ENCODE measurements around the gene OR52A5.

Gene OR52A5

DNA sequence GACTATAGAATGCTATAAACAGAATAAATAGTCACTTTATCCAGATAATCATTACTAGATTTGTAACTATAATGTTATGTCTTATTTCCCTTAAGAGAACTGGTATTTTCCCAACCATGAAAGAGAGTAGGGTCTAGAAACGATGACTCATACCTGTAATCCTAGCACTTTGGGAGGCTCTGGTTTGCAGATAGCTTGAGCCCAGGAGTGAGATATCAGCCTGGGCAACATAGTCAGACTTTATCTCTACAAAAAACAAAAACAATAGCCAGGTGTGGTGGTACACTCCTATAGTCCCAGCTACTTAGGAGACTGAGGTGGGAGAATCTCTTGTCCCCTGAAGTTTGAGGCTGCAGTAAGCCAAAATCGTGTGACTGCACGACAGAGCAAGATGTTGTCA is 30.9 kb downstream of the OR52A5 start:
- DNase-seq, result no peak

DNA sequence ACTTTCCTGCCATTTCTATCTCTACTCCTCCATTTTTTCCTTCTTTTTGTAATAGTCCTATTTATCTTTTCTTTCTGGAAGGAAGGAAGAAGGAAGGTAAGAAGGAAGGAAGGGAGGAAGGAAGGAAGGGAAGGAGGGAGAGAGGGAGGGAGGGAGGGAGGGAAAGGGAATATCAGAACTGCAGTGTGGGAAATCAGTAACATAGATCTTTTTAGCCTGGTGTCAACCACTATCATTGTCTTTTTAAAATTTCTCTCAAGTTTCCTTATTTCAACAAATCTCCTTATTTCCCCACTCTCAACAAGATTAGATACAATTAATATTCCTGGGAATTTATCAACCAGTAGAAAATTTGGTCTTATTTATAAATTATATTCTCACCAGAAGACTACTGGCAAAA is 35.1 kb downstream of the OR52A5 start:
- no peak for DNase-seq

DNA sequence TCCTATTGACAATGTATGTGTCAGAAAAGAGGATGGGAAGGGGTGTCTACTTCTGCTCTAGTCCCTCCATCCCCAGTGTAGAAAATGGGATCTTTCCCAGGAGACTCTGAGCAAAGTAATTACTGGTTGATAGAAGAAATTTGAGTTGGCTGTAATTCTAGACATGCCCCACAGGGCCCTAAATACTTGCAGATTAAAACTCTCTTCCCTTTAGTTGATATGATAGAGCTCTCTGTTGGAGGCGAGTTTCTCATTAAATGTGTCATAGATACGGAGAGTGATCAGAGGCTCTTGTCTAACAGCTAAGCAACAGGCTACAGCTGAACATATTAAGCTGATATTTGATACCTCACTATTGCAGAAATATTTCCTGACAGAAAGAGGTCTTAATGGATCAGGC is 35.9 kb downstream of the OR52A5 start:
- no peak for DNase-seq

DNA sequence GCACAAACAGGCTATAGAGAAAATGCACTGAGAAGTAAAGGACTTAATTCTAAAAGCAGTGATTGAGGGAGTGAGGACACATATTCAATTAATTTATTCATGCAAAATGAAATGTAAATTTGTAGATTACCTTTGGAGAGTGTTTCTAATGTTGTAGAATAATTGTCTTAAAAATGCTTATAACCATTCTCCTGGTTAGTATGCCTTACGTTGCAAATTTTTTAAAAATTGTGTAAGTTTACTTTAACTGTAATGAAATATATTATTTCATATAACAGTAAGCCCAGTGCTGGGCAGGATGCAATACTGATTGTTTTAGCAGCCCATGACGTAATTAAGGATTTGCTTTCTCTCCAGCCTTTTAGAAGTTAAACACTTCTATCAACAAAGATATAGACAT is 42.1 kb downstream of the OR52A5 start:
- no peak for DNase-seq

DNA sequence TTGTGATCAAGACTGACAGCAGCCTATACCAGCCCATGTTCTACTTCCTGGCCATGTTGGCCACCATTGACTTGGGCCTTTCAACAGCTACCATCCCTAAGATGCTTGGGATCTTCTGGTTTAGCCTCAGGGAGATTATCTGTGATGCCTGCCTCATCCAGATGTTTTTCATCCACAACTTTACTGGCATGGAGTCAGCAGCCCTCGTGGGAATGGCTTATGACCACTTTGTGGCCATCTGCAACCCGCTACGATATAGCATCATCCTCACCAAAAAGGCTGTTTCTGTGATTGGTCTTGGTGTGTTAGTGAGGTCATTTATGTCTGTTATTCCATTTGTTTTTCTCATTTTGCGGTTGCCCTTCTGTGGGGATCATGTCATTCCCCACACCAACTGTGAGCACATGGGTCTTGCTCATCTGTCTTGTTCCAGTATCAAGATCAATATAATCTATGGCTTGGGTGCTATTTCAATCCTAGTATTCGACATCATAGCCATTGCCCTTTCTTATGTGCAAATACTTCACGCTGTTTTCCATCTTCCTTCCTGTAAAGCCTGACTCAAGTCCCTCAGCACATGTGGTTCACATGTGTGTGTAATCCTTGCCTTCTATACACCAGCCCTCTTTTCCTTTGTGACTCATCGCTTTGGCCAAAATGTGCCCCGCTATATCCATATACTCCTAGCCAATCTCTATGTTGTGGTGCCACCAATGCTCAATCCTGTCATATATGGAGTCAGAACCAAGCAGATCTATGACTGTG is 45.2 kb downstream of the OR52A5 start:
- no peak for DNase-seq

DNA sequence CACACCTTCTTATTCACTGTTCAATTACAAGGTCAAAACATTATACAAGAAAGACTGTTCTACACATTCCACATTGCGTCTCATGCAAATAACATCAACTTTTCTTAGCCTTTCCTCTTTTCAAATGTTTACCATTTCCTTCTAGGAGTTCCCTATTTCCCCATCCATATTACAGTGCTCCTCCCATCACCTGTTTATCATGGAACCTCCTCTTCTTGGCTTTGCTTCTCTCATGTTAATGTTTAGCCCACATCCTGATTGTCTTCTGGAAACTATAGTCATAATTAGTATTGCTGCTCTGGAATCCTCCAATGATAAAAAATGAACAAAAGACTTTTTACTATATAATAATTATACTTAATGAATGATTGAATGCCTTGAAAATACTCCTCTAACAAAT is 47.5 kb downstream of the OR52A5 start:
- DNase-seq, result no peak

DNA sequence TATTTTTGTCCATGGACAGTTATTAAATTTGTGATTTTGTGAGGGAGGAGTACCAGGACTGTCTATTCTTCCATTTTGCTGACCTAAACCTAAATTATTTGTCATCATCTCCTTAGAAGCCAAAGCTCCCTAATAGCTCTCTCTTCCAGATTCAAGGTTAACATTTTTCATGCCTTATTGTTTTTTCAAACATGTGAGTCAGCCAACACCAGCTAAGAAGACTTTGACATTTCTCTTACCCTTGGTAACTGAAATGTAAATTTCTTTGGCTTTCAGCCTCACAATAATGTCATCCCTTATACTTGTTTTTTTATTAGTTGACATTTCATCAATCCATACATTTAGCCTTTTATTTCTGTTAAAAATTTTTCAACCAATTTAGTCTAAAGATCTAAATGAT is 49.6 kb downstream of the OR52A5 start:
- DNase-seq, result no peak

DNA sequence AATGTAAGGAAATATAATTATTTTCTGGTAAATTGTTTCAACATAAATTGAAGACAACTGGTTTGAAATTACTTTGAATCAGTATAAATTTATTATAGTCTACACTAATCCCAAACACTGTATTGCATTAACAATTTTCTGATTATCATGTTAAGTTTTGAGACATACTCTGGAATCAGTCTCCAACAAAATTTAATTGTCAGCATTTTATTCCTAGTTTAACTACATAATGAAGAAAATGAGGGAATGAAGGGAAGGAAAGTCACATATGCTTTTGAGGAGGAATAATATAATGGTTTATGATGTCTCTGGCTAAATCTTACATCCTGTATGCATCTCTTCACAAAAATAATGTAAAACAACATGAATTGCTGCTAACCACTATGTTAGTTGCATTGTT is 54.6 kb downstream of the OR52A5 start:
- DNase-seq, result no peak

DNA sequence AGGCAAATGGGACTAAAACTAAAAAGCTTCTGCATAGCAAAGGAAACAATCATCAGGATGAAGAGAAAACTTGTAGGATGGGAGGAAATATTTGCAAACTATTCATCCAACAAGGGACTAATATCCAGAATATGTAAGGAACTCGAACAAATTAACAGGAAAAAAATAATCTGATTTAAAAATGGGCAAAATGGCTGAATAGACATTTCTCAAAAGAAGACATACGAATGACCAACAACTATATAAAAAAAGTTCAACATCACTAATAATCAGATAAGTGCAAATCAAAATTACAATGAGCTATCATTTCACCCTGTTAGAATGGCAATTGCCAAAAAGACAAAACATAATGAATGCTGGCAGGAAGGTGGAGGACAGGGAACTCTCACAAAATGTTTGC is 56.8 kb downstream of the OR52A5 start:
- DNase-seq, result no peak

All from 8988T (cell line).